SK-N-SH (cell line): ENCODE data around the gene CDC42EP4. TPM values are rescaled to one million over a fixed set of nuclear protein-coding genes. Genes with fewer than 3 reads are reported as not detected.
A peak's percentile ranks its signal among the peaks of the same experiment; 100 is the strongest.

Experiments
- CTCF ChIA-PET: fragments of 300-600, 350-600 bp; formaldehyde crosslinking; extraction: SDS; loops from one replicate; lab custom pipeline; 2021; lab: Yijun Ruan, JAX
- POLR2A ChIA-PET: fragments of 350-600 bp; sonication (Branson Sonifier 250); formaldehyde crosslinking; extraction: SDS; loops from one replicate; lab custom pipeline; 2020; ENCODE audit warnings: antibody characterized with exemption, inconsistent platforms; lab: Yijun Ruan, JAX
- DNase-seq: peaks from one replicate; pipeline ENCODE4 v3.0.0; 2012
- H2AFZ ChIP-seq: fragments of 200-600 bp; sonication (generic); 2 replicates; pipeline ENCODE4 v1.8.1; 2016; ENCODE audit warnings: antibody characterized with exemption, mild to moderate bottlenecking, low read depth
- H3F3A ChIP-seq: fragments of 200-600 bp; sonication (generic); replicated peaks from 2 replicates; pipeline ENCODE3; 2016; ENCODE audit warnings: antibody characterized with exemption, mild to moderate bottlenecking; ENCODE audit not compliant: insufficient read depth
- H3K27ac ChIP-seq, 2 experiments: fragments of 200-500 bp in 1 of 2; fragments of 200-600 bp in 1 of 2; sonication (Bioruptor generic) in 1 of 2; sonication (generic), shearing (Covaris generic) in 1 of 2; 2 replicates each; pipeline versions ENCODE4 v1.5.1 to v1.6.1; 2014 to 2016; ENCODE audit warnings: low read depth in 2 of 2, inconsistent platforms in 1 of 2, low read length in 1 of 2, mild to moderate bottlenecking in 1 of 2, mixed read lengths in 1 of 2
- H3K27me3 ChIP-seq: fragments of 200-600 bp; sonication (generic), shearing (Covaris generic); 2 replicates; pipeline ENCODE4 v1.6.1; 2016; ENCODE audit warnings: mixed run types; ENCODE audit not compliant: insufficient read depth
- H3K36me3 ChIP-seq, 2 experiments: fragments of 200-500 bp in 1 of 2; fragments of 200-600 bp in 1 of 2; sonication (Bioruptor generic) in 1 of 2; sonication (generic) in 1 of 2; replicated peaks in 1 of 2; 2 replicates each; pipeline versions ENCODE3 to v1.5.1; 2014 to 2016; ENCODE audit warnings: low read length in 1 of 2, mild to moderate bottlenecking in 1 of 2; ENCODE audit not compliant: insufficient read depth in 2 of 2, control insufficient read depth in 1 of 2
- H3K4me1 ChIP-seq, 2 experiments: fragments of 200-500 bp in 1 of 2; fragments of 200-600 bp in 1 of 2; sonication (Bioruptor generic) in 1 of 2; sonication (generic), shearing (Covaris generic) in 1 of 2; 2 replicates each; pipeline versions ENCODE4 v1.5.1 to v1.6.1; 2014 to 2016; ENCODE audit warnings: low read depth in 1 of 2, low read length in 1 of 2, mixed run types in 1 of 2; ENCODE audit not compliant: insufficient read depth in 2 of 2, control insufficient read depth in 1 of 2
- H3K4me2 ChIP-seq: fragments of 200-600 bp; sonication (generic), shearing (Covaris generic); 2 replicates; pipeline ENCODE4 v1.6.1; 2017; ENCODE audit warnings: mixed run types
- H3K4me3 ChIP-seq, 2 experiments: fragments of 200-500 bp in 1 of 2; fragments of 200-600 bp in 1 of 2; sonication (Bioruptor generic) in 1 of 2; sonication (generic), shearing (Covaris generic) in 1 of 2; 2 replicates each; pipeline versions ENCODE4 v1.5.1 to v1.8.1; 2014 to 2016; ENCODE audit warnings: low read depth in 2 of 2, inconsistent platforms in 1 of 2, low read length in 1 of 2, mild to moderate bottlenecking in 1 of 2, mixed read lengths in 1 of 2, moderate library complexity in 1 of 2
- H3K79me2 ChIP-seq: fragments of 200-600 bp; sonication (generic); 2 replicates; pipeline ENCODE4 v1.8.1; 2017; ENCODE audit warnings: mild to moderate bottlenecking; ENCODE audit not compliant: insufficient read depth
- H3K9ac ChIP-seq: fragments of 200-600 bp; sonication (generic); 2 replicates; pipeline ENCODE4 v1.6.1; 2017; ENCODE audit warnings: mixed run types
- H3K9me2 ChIP-seq: fragments of 200-600 bp; sonication (generic); 2 replicates; pipeline ENCODE4 v1.6.1; 2017; ENCODE audit warnings: mixed run types
- H3K9me3 ChIP-seq: fragments of 200-600 bp; sonication (generic); 2 replicates; pipeline ENCODE4 v1.6.1; 2017; ENCODE audit warnings: mixed run types, mild to moderate bottlenecking, moderate library complexity
- H4K20me1 ChIP-seq: fragments of 200-600 bp; sonication (generic); 2 replicates; pipeline ENCODE4 v1.6.1; 2017; ENCODE audit warnings: mild to moderate bottlenecking, mixed run types; ENCODE audit not compliant: insufficient read depth
- CTCF ChIP-seq: fragments of 200-600 bp; sonication (generic); IDR thresholded peaks from 2 replicates; pipeline ENCODE4 v1.6.1; 2017; ENCODE audit warnings: antibody characterized with exemption, mild to moderate bottlenecking, moderate library complexity
- ELF1 ChIP-seq: IDR thresholded peaks from 2 replicates; pipeline ENCODE4 v1.4.0; 2012
- EP300 ChIP-seq, 2 experiments: IDR thresholded peaks; 2 replicates each; pipeline versions ENCODE4 v1.4.0 to v1.6.1; 2012; ENCODE audit warnings: borderline replicate concordance in 1 of 2, low read depth in 1 of 2, low read length in 1 of 2
- EZH2phosphoT487 ChIP-seq: fragments of 200-600 bp; sonication (generic); IDR thresholded peaks from 2 replicates; pipeline ENCODE4 v1.6.1; 2017; ENCODE audit warnings: low read depth, mixed run types, mild to moderate bottlenecking, antibody characterized with exemption, moderate library complexity, borderline replicate concordance
- FOSL2 ChIP-seq: IDR thresholded peaks from 2 replicates; pipeline ENCODE4 v1.4.0; 2012; ENCODE audit warnings: low read depth, mild to moderate bottlenecking, moderate library complexity, borderline replicate concordance
- FOXJ3 ChIP-seq: sonication (generic); formaldehyde crosslinking; IDR thresholded peaks from 2 replicates; pipeline ENCODE4 v1.5.1; 2020; ENCODE audit warnings: mild to moderate bottlenecking, missing genetic modification reagents
- FOXM1 ChIP-seq: IDR thresholded peaks from 2 replicates; pipeline ENCODE4 v1.4.0; 2012; ENCODE audit warnings: low read depth, mild to moderate bottlenecking
- IRF3 ChIP-seq: fragments of 150-350 bp; IDR thresholded peaks from 2 replicates; pipeline ENCODE4 v1.6.1; 2016; ENCODE audit warnings: mild to moderate bottlenecking, low read depth, low read length
- MAX ChIP-seq: IDR thresholded peaks from 2 replicates; pipeline ENCODE4 v1.4.0; 2012; ENCODE audit warnings: low read depth
- MEF2A ChIP-seq: IDR thresholded peaks from 2 replicates; pipeline ENCODE4 v1.4.0; 2012; ENCODE audit warnings: low read depth, borderline replicate concordance
- MXI1 ChIP-seq: IDR thresholded peaks from 2 replicates; pipeline ENCODE4 v1.6.1; 2012; ENCODE audit warnings: mild to moderate bottlenecking, low read depth, low read length, improper control_type of control experiment
- NFIC ChIP-seq: IDR thresholded peaks from 2 replicates; pipeline ENCODE4 v1.4.0; 2012; ENCODE audit warnings: borderline replicate concordance
- POLR2AphosphoS5 ChIP-seq: IDR thresholded peaks from 2 replicates; pipeline ENCODE4 v1.6.1; 2012; ENCODE audit warnings: low read depth, low read length
- RCOR1 ChIP-seq: fragments of 150-350 bp; IDR thresholded peaks from 2 replicates; pipeline ENCODE4 v1.6.1; 2017; ENCODE audit warnings: antibody characterized with exemption, low read length
- RFX5 ChIP-seq: IDR thresholded peaks from 2 replicates; pipeline ENCODE4 v1.6.1; 2012; ENCODE audit warnings: mild to moderate bottlenecking, improper control_type of control experiment, low read length
- RXRA ChIP-seq: IDR thresholded peaks from 2 replicates; pipeline ENCODE4 v1.4.0; 2012; ENCODE audit warnings: low read depth, mild to moderate bottlenecking, borderline replicate concordance
- SMC3 ChIP-seq: IDR thresholded peaks from 2 replicates; pipeline ENCODE4 v1.6.1; 2012; ENCODE audit warnings: low read depth, low read length, improper control_type of control experiment
- TCF12 ChIP-seq: IDR thresholded peaks from 2 replicates; pipeline ENCODE4 v1.4.0; 2012
- USF2 ChIP-seq: fragments of 150-350 bp; IDR thresholded peaks from 2 replicates; pipeline ENCODE4 v1.6.1; 2017; ENCODE audit warnings: antibody characterized with exemption, low read length, low read depth, borderline replicate concordance
- YY1 ChIP-seq: IDR thresholded peaks from 2 replicates; pipeline ENCODE4 v1.4.0; 2012; ENCODE audit warnings: low read depth, mild to moderate bottlenecking
- ZBTB33 ChIP-seq: IDR thresholded peaks from 2 replicates; pipeline ENCODE4 v1.4.0; 2012; ENCODE audit warnings: low read depth, borderline replicate concordance
- WGBS: methylation state at CpG from one replicate; pipeline ENCODE4 v1.1.6; 2017; ENCODE audit warnings: low lambda C conversion rate; 5-methylcytosine and 5-hydroxymethylcytosine counted together
- polyA plus RNA-seq, 3 experiments: library from polyadenylated mRNA; depleted of rRNA; stranded (reverse); fragments of >200 nt; gene quantifications; 2 replicates each; pipeline ENCODE4 v1.2.3, GENCODE V29; 2012

Gene CDC42EP4
- polyA plus RNA-seq, 1 of the 3 experiments (the other 2 are of a cell fraction): 28.3 TPM

- WGBS: 91% methylated on average over 7 of the region's 9 CpGs
- Histone ChIP-seq H3K36me3 (no peaks in the 10 kb centered on the region), H3K4me2 (no peak overlapping the region), H3K4me1 (peaks cover 0 to 66% of the 10 kb centered on the region in 2 experiments; a peak in 1 of 4 replicates), H3K9me2 (no peaks in the 10 kb centered on the region), H3K27me3 (no peaks in the 10 kb centered on the region), H3K79me2 (no peaks in the 10 kb centered on the region), H4K20me1 (no peaks in the 10 kb centered on the region), H3K9me3 (no peaks in the 10 kb centered on the region), H3F3A (no peaks in the 10 kb centered on the region), H3K9ac (no peak overlapping the region), H3K27ac (peak overlapping the region in 1 of 2 experiments; percentile 96; a peak in 1 of 4 replicates), H3K4me3 (no peak overlapping the region), H2AFZ (no peak overlapping the region)
- ChIA-PET POLR2A (interaction anchor here (1.7 kb wide), 1 partner anchor 16 kb away, joined by 6 read pairs; no protein-coding TSS in a partner anchor), CTCF (interaction anchor here (1.0 to 9.0 kb wide), 5 partner anchors 9 to 102 kb away, joined by 3 to 84 read pairs (median 10); partner anchors contain the start of gene CDC42EP4)
- no peak for TF ChIP-seq SMC3
- TF ChIP-seq RCOR1: no peak
- no peak for TF ChIP-seq EZH2phosphoT487
- TF ChIP-seq MEF2A: no peak
- no peak for TF ChIP-seq POLR2AphosphoS5
- no peak for TF ChIP-seq FOSL2
- no peak for TF ChIP-seq TCF12
- TF ChIP-seq EP300 (IDR thresholded peaks at IDR 0.05; ENCODE audit: borderline replicate concordance in 1 of 2, low read depth in 1 of 2, low read length in 1 of 2): no peak
- no peak for TF ChIP-seq RXRA
- TF ChIP-seq FOXJ3 (CRISPR knock-in tag): no peak
- no peak for TF ChIP-seq ELF1
- DNase-seq: no peak
These were observed 46.9 kb upstream of the CDC42EP4 start for GRCh38 chr17:73358668-73359067.

- Histone ChIP-seq H3K36me3 (no peaks in the 10 kb centered on the region), H4K20me1 (no peaks in the 10 kb centered on the region), H3K9me3 (no peaks in the 10 kb centered on the region), H3K79me2 (no peaks in the 10 kb centered on the region), H3K27ac (peak overlapping the region in 1 of 2 experiments; percentile 96; a peak in 2 of 4 replicates), H3K9ac (no peak overlapping the region), H3K4me2 (no peak overlapping the region), H3K9me2 (no peaks in the 10 kb centered on the region), H3K4me1 (peaks cover 0 to 66% of the 10 kb centered on the region in 2 experiments; a peak in 1 of 4 replicates), H3F3A (no peaks in the 10 kb centered on the region), H3K27me3 (no peaks in the 10 kb centered on the region), H3K4me3 (no peak overlapping the region), H2AFZ (no peak overlapping the region)
- WGBS: 92% methylated on average over 19 of the region's 19 CpGs
- POLR2A ChIA-PET: interaction anchor here (0.6 to 2.9 kb wide), 6 partner anchors 9 to 303 kb away, joined by 3 to 26 read pairs (median 8); partner anchors contain the start of gene CDC42EP4
- no peak for DNase-seq
- CTCF ChIA-PET: interaction anchor here (1.6 to 9.0 kb wide), 6 partner anchors 9 to 102 kb away, joined by 7 to 84 read pairs (median 30); partner anchors contain the start of gene CDC42EP4
- no peak for TF ChIP-seq IRF3
- no peak for TF ChIP-seq YY1
- TF ChIP-seq NFIC: no peak
- no peak for TF ChIP-seq FOXM1
- no peak for TF ChIP-seq RFX5
- no peak for TF ChIP-seq ZBTB33
- TF ChIP-seq EZH2phosphoT487: no peak
- TF ChIP-seq MXI1: no peak
- TF ChIP-seq TCF12: no peak
- no peak for TF ChIP-seq ELF1
- TF ChIP-seq FOSL2: no peak
- no peak for TF ChIP-seq POLR2AphosphoS5
- no peak for TF ChIP-seq USF2
- no peak for TF ChIP-seq MAX
- no peak for TF ChIP-seq CTCF
These were observed 46.2 kb upstream of the CDC42EP4 start for GRCh38 chr17:73357981-73358380.
